ENCODE results near the gene TMSB10.
A peak's percentile ranks its signal among the peaks of the same experiment; 100 is the strongest.

TMSB10 gene

GRCh38 chr2:84884449-84884848 is 21.0 kb upstream of the TMSB10 start:
- Histone ChIP-seq H3K27me3 (ENCODE audit: insufficient read depth, low read depth) (peaks cover 8% of the 10 kb centered on the region; the same call in 1 of the 2 replicates), H2AFZ (ENCODE audit: low read depth) (no peak overlapping the region), H3K9ac (no peak overlapping the region), H3K36me3 (ENCODE audit: insufficient read depth) (no peaks in the 10 kb centered on the region), H3K79me2 (ENCODE audit: insufficient read depth, low read depth) (no peaks in the 10 kb centered on the region), H4K20me1 (ENCODE audit: insufficient read depth) (no peaks in the 10 kb centered on the region), H3K4me1 (ENCODE audit: low read depth, poor library complexity, severe bottlenecking) (peaks cover 26% of the 10 kb centered on the region), H3K4me2 (no peak overlapping the region), H3K27ac (no peak overlapping the region), H3K4me3 (IDR thresholded peaks at IDR 0.05; ENCODE audit: insufficient read depth, low read depth, low read length) (no peak overlapping the region)
- TF ChIP-seq CTCF (conservative IDR thresholded peaks at IDR 0.05; ENCODE audit: low read depth, low read length), result no peak

- no peak overlapping the region for H3K27ac ChIP-seq
- H3K4me3 ChIP-seq (IDR thresholded peaks at IDR 0.05; ENCODE audit: insufficient read depth, low read depth, low read length), result no peak overlapping the region
- H3K9ac ChIP-seq, result no peak overlapping the region
- H3K79me2 ChIP-seq (ENCODE audit: insufficient read depth, low read depth), result no peaks in the 10 kb centered on the region
- TF ChIP-seq CTCF (conservative IDR thresholded peaks at IDR 0.05; ENCODE audit: low read depth, low read length), result no peak
- peaks cover 33% of the 10 kb centered on the region for H3K4me1 ChIP-seq (ENCODE audit: low read depth, poor library complexity, severe bottlenecking)
- no peaks in the 10 kb centered on the region for H3K36me3 ChIP-seq (ENCODE audit: insufficient read depth)
- H4K20me1 ChIP-seq (ENCODE audit: insufficient read depth), result no peaks in the 10 kb centered on the region
- H2AFZ ChIP-seq (ENCODE audit: low read depth), result no peak overlapping the region
- peaks cover 6% of the 10 kb centered on the region; the same call in 1 of the 2 replicates for H3K27me3 ChIP-seq (ENCODE audit: insufficient read depth, low read depth)
- H3K4me2 ChIP-seq, result no peak overlapping the region
Measured at GRCh38 chr2:84885111-84885510, 20.3 kb upstream of the TMSB10 start.

- no peak overlapping the region for H3K9ac ChIP-seq
- H3K4me2 ChIP-seq, result no peak overlapping the region
- no peak for TF ChIP-seq CTCF (conservative IDR thresholded peaks at IDR 0.05; ENCODE audit: low read depth, low read length)
- H3K36me3 ChIP-seq (ENCODE audit: insufficient read depth), result no peaks in the 10 kb centered on the region
- H4K20me1 ChIP-seq (ENCODE audit: insufficient read depth), result no peaks in the 10 kb centered on the region
- no peak overlapping the region for H2AFZ ChIP-seq (ENCODE audit: low read depth)
- H3K4me3 ChIP-seq (IDR thresholded peaks at IDR 0.05; ENCODE audit: insufficient read depth, low read depth, low read length), result no peak overlapping the region
- no peak overlapping the region for H3K27ac ChIP-seq
- no peaks in the 10 kb centered on the region for H3K27me3 ChIP-seq (ENCODE audit: insufficient read depth, low read depth)
- no peaks in the 10 kb centered on the region for H3K79me2 ChIP-seq (ENCODE audit: insufficient read depth, low read depth)
- H3K4me1 ChIP-seq (ENCODE audit: low read depth, poor library complexity, severe bottlenecking), result peaks cover 33% of the 10 kb centered on the region
Measured at GRCh38 chr2:84886791-84887190, 18.7 kb upstream of the TMSB10 start.

GRCh38 chr2:84888401-84889276 is 16.8 kb upstream of the TMSB10 start:
- Histone ChIP-seq H3K4me3 (IDR thresholded peaks at IDR 0.05; ENCODE audit: insufficient read depth, low read depth, low read length) (peak overlapping the region; percentile 82), H4K20me1 (ENCODE audit: insufficient read depth) (no peaks in the 10 kb centered on the region), H3K36me3 (ENCODE audit: insufficient read depth) (no peaks in the 10 kb centered on the region), H3K4me1 (ENCODE audit: low read depth, poor library complexity, severe bottlenecking) (peaks cover 26% of the 10 kb centered on the region), H3K27me3 (ENCODE audit: insufficient read depth, low read depth) (no peaks in the 10 kb centered on the region), H3K27ac (peak overlapping the region; percentile 58), H2AFZ (ENCODE audit: low read depth) (peak overlapping the region; percentile 95), H3K9ac (peak overlapping the region; percentile 28; the same call in 1 of the 2 replicates), H3K79me2 (ENCODE audit: insufficient read depth, low read depth) (no peaks in the 10 kb centered on the region), H3K4me2 (peak overlapping the region; percentile 73)
- no peak for TF ChIP-seq CTCF (conservative IDR thresholded peaks at IDR 0.05; ENCODE audit: low read depth, low read length)
